ENCODE measurements around the gene MCC.

DNA sequence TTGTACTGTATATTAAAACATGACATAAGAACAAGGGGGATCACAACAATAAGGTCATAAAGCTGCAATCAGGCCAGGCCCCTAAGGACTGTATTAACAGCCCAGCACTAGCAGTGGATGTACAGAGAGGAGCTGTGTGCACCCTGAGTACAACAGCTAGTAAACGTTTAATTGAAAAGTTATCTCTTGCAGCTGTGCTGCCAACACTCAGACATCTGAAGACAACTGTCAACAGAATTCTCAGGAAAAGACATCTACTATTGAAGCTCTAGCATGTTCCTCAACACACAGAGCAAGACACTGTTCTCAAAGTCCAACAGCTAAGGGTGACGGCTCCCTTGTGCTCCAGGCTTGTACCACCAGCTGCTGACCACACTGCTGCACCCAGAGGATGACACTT, 312.1 kb downstream of the MCC start:
- TF ChIP-seq, protein P1, sequence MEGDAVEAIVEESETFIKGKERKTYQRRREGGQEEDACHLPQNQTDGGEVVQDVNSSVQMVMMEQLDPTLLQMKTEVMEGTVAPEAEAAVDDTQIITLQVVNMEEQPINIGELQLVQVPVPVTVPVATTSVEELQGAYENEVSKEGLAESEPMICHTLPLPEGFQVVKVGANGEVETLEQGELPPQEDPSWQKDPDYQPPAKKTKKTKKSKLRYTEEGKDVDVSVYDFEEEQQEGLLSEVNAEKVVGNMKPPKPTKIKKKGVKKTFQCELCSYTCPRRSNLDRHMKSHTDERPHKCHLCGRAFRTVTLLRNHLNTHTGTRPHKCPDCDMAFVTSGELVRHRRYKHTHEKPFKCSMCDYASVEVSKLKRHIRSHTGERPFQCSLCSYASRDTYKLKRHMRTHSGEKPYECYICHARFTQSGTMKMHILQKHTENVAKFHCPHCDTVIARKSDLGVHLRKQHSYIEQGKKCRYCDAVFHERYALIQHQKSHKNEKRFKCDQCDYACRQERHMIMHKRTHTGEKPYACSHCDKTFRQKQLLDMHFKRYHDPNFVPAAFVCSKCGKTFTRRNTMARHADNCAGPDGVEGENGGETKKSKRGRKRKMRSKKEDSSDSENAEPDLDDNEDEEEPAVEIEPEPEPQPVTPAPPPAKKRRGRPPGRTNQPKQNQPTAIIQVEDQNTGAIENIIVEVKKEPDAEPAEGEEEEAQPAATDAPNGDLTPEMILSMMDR (IDR thresholded peaks at IDR 0.05; ENCODE audit: low read depth, low read length, missing input control), result no peak
- TF ChIP-seq EGR1 (IDR thresholded peaks at IDR 0.05; ENCODE audit: low read depth in 2 of 2), result no peak
- TF ChIP-seq TAF1 (conservative IDR thresholded peaks at IDR 0.05), result no peak
- TF ChIP-seq, protein P2, sequence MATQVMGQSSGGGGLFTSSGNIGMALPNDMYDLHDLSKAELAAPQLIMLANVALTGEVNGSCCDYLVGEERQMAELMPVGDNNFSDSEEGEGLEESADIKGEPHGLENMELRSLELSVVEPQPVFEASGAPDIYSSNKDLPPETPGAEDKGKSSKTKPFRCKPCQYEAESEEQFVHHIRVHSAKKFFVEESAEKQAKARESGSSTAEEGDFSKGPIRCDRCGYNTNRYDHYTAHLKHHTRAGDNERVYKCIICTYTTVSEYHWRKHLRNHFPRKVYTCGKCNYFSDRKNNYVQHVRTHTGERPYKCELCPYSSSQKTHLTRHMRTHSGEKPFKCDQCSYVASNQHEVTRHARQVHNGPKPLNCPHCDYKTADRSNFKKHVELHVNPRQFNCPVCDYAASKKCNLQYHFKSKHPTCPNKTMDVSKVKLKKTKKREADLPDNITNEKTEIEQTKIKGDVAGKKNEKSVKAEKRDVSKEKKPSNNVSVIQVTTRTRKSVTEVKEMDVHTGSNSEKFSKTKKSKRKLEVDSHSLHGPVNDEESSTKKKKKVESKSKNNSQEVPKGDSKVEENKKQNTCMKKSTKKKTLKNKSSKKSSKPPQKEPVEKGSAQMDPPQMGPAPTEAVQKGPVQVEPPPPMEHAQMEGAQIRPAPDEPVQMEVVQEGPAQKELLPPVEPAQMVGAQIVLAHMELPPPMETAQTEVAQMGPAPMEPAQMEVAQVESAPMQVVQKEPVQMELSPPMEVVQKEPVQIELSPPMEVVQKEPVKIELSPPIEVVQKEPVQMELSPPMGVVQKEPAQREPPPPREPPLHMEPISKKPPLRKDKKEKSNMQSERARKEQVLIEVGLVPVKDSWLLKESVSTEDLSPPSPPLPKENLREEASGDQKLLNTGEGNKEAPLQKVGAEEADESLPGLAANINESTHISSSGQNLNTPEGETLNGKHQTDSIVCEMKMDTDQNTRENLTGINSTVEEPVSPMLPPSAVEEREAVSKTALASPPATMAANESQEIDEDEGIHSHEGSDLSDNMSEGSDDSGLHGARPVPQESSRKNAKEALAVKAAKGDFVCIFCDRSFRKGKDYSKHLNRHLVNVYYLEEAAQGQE (IDR thresholded peaks at IDR 0.05), result no peak
- no peak for TF ChIP-seq YY1 (IDR thresholded peaks at IDR 0.05)

Data from liver (tissue), 3 donors.